SW 1271 (cell line): ENCODE measurements around the gene CYTH1.

ENCODE experiments used
- DNase-seq, 2 experiments: peaks; one replicate each; lab custom pipeline; 2025; lab: John Stamatoyannopoulos, UW

The CYTH1 gene

GRCh38 chr17:78735832-78736525 lies 46.1 kb downstream of the CYTH1 start:
- DNase-seq = peak in 1 of 2 experiments; percentile 38

- DNase-seq = no peak
These were observed 47.1 kb downstream of the CYTH1 start for GRCh38 chr17:78734793-78735641.

- DNase-seq = no peak
These were observed 49.7 kb downstream of the CYTH1 start for GRCh38 chr17:78732354-78732753.

GRCh38 chr17:78731904-78732303 lies 50.2 kb downstream of the CYTH1 start:
- DNase-seq = no peak

GRCh38 chr17:78729641-78730040 lies 52.4 kb downstream of the CYTH1 start:
- DNase-seq = no peak

GRCh38 chr17:78728495-78728894 lies 53.6 kb downstream of the CYTH1 start:
- DNase-seq = no peak

GRCh38 chr17:78727476-78728229 lies 54.4 kb downstream of the CYTH1 start:
- DNase-seq = no peak

- DNase-seq = no peak
These were observed 55.0 kb downstream of the CYTH1 start for GRCh38 chr17:78727057-78727456.

GRCh38 chr17:78726513-78726912 lies 55.6 kb downstream of the CYTH1 start:
- no peak for DNase-seq

GRCh38 chr17:78725448-78726021 lies 56.5 kb downstream of the CYTH1 start:
- DNase-seq = no peak

- DNase-seq = no peak
These were observed 57.1 kb downstream of the CYTH1 start for GRCh38 chr17:78724999-78725398.

- DNase-seq = no peak
These were observed 57.5 kb downstream of the CYTH1 start for GRCh38 chr17:78724544-78724943.

GRCh38 chr17:78723957-78724356 lies 58.1 kb downstream of the CYTH1 start:
- no peak for DNase-seq

GRCh38 chr17:78723001-78723796 lies 58.9 kb downstream of the CYTH1 start:
- DNase-seq = no peak

- DNase-seq = no peak
These were observed 59.8 kb downstream of the CYTH1 start for GRCh38 chr17:78722246-78722761.

- no peak for DNase-seq
These were observed 62.3 kb downstream of the CYTH1 start for GRCh38 chr17:78719630-78720298.

GRCh38 chr17:78718575-78719208 lies 63.4 kb downstream of the CYTH1 start:
- DNase-seq = no peak

- DNase-seq = no peak
These were observed 64.6 kb downstream of the CYTH1 start for GRCh38 chr17:78717431-78717980.

GRCh38 chr17:78716814-78717393 lies 65.2 kb downstream of the CYTH1 start:
- no peak for DNase-seq
